ENCODE data around the gene FAM50B.

DNA sequence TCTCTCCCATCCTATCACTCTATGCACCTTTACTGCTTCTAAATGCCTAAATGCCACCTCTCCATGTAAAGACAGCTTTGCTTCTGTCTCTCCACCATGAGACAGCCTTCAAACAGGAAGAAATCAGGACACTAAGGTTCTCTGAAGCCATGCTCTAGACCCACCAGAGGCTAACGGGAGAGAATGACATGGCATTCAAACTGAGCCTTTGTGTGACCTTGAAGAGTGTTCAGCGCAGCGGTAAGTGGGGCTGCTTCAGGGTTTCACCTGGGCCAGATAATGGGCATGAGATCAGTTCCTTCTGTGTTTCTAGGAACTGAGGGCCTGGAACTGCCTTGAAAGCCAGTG lies 20.1 kb downstream of the FAM50B start:
- TF ChIP-seq, protein P1, sequence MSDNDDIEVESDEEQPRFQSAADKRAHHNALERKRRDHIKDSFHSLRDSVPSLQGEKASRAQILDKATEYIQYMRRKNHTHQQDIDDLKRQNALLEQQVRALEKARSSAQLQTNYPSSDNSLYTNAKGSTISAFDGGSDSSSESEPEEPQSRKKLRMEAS (IDR thresholded peaks at IDR 0.05) = no peak
- TF ChIP-seq TEAD4 (IDR thresholded peaks at IDR 0.05) = no peak
- TF ChIP-seq CREB1 (IDR thresholded peaks at IDR 0.05; ENCODE audit: low read depth) = no peak
- TF ChIP-seq FOXM1 (IDR thresholded peaks at IDR 0.05; ENCODE audit: borderline replicate concordance, low read depth) = no peak
- no peak for TF ChIP-seq EP300 (IDR thresholded peaks at IDR 0.05; ENCODE audit: borderline replicate concordance)
- TF ChIP-seq CEBPB (IDR thresholded peaks at IDR 0.05) = no peak
- TF ChIP-seq ZBTB7A (IDR thresholded peaks at IDR 0.05; ENCODE audit: low read depth) = no peak
- TF ChIP-seq RAD21 (IDR thresholded peaks at IDR 0.05; ENCODE audit: low read depth) = no peak
- TF ChIP-seq, protein P2, sequence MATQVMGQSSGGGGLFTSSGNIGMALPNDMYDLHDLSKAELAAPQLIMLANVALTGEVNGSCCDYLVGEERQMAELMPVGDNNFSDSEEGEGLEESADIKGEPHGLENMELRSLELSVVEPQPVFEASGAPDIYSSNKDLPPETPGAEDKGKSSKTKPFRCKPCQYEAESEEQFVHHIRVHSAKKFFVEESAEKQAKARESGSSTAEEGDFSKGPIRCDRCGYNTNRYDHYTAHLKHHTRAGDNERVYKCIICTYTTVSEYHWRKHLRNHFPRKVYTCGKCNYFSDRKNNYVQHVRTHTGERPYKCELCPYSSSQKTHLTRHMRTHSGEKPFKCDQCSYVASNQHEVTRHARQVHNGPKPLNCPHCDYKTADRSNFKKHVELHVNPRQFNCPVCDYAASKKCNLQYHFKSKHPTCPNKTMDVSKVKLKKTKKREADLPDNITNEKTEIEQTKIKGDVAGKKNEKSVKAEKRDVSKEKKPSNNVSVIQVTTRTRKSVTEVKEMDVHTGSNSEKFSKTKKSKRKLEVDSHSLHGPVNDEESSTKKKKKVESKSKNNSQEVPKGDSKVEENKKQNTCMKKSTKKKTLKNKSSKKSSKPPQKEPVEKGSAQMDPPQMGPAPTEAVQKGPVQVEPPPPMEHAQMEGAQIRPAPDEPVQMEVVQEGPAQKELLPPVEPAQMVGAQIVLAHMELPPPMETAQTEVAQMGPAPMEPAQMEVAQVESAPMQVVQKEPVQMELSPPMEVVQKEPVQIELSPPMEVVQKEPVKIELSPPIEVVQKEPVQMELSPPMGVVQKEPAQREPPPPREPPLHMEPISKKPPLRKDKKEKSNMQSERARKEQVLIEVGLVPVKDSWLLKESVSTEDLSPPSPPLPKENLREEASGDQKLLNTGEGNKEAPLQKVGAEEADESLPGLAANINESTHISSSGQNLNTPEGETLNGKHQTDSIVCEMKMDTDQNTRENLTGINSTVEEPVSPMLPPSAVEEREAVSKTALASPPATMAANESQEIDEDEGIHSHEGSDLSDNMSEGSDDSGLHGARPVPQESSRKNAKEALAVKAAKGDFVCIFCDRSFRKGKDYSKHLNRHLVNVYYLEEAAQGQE (IDR thresholded peaks at IDR 0.05; ENCODE audit: low read depth) = no peak

Data from Ishikawa (cell line).